ENCODE data around the gene RBM19.

The RBM19 gene

DNA sequence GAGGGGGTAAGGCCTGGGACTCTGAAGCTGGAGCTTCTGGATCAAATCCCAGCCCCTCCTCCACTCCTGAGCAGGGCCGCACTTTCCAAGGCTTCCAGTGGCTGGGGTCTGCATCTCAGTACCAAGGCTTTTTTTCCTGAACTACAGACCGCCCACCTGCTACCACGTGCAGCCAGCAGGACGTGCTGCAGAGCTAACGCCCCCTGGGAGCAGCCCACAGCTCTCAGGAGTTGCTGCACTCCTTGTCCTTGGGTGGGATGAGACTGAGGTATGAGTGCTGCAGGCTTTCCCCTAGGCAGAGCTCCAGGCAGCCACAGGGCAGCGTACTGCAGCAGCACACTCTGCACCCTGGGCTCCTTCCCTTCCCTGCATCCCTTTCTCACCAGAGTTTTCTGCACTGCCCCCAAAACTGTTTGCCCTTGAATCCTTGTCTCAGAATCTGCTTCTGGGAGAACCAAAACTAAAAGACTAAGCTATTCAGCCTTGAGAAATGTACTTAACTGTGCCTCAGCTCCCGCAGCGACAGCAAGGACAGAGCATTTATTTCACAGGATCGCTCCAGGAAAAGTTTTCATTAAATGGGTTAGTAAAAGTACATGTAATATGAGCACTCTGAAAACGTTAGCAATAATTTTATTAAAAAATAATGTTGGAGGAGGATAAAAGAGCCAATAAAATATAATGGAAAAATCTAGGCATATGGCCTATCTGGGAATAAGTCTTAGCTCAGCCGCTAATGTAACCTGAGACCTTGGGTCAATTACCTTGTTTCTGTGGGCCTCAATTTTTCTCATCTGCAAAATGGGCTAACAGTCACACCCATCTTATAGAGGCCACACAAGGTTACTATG, 25.5 kb downstream of the RBM19 start:
- Histone ChIP-seq H3K9me2 (replicated peaks; ENCODE audit: insufficient read depth, low read length) (no peaks in the 10 kb centered on the region), H3K9me3 (replicated peaks; ENCODE audit: insufficient read depth, low read length) (no peaks in the 10 kb centered on the region), H2AFZ (ENCODE audit: low read length) (no peak overlapping the region), H3K27me3 (replicated peaks; ENCODE audit: insufficient read depth, low read length) (no peaks in the 10 kb centered on the region), H3K79me2 (ENCODE audit: low read length) (no peaks in the 10 kb centered on the region), H3K36me3 (replicated peaks; ENCODE audit: insufficient read depth, low read length) (no peaks in the 10 kb centered on the region), H3K4me3 (ENCODE audit: low read length) (no peak overlapping the region), H3K9ac (ENCODE audit: low read length) (no peak overlapping the region), H3F3A (ENCODE audit: insufficient read depth, low read length) (no peaks in the 10 kb centered on the region), H3K4me1 (ENCODE audit: low read length) (no peaks in the 10 kb centered on the region), H4K20me1 (ENCODE audit: insufficient read depth, low read length) (no peaks in the 10 kb centered on the region), H3K4me2 (ENCODE audit: low read depth, low read length) (no peak overlapping the region), H3K27ac (ENCODE audit: low read length) (no peak overlapping the region)
- TF ChIP-seq EZH2 (optimal IDR thresholded peaks at IDR 0.05; ENCODE audit: low read depth, low read length) (no peak), EZH2phosphoT487 (IDR thresholded peaks at IDR 0.05; ENCODE audit: low read length) (no peak), CTCF (IDR thresholded peaks at IDR 0.05; ENCODE audit: low read length) (no peak)
- no peak for DNase-seq

DNA sequence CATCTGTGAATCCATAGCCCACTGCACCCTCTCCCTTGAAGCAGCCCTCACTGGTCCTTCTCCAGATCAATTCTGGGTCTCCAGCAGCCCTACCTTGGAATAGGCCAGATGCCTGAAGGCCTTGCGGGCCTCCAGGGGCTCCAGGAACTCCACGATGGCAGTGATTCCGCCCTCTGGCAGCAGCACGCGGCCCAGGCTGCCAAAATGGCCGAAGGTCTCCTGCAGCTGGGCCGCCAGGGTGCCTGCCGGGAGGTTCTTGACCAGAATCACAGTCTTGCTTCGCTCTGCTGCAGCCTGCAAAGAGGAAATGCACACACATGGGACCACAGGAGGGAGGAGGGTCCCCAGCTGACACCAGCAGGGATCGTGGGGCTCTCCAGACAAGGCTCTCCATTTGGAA, 26.3 kb downstream of the RBM19 start:
- no peaks in the 10 kb centered on the region for H3K27me3 ChIP-seq (replicated peaks; ENCODE audit: insufficient read depth, low read length)
- no peaks in the 10 kb centered on the region for H3K4me1 ChIP-seq (ENCODE audit: low read length)
- H3F3A ChIP-seq (ENCODE audit: insufficient read depth, low read length), result no peaks in the 10 kb centered on the region
- no peak overlapping the region for H3K27ac ChIP-seq (ENCODE audit: low read length)
- H3K9me2 ChIP-seq (replicated peaks; ENCODE audit: insufficient read depth, low read length), result no peaks in the 10 kb centered on the region
- DNase-seq, result no peak
- H2AFZ ChIP-seq (ENCODE audit: low read length), result no peak overlapping the region
- H4K20me1 ChIP-seq (ENCODE audit: insufficient read depth, low read length), result no peaks in the 10 kb centered on the region
- no peak overlapping the region for H3K4me2 ChIP-seq (ENCODE audit: low read depth, low read length)
- H3K36me3 ChIP-seq (replicated peaks; ENCODE audit: insufficient read depth, low read length), result no peaks in the 10 kb centered on the region
- no peak overlapping the region for H3K4me3 ChIP-seq (ENCODE audit: low read length)
- H3K9ac ChIP-seq (ENCODE audit: low read length), result no peak overlapping the region
- TF ChIP-seq EZH2 (optimal IDR thresholded peaks at IDR 0.05; ENCODE audit: low read depth, low read length), result no peak
- TF ChIP-seq CTCF (IDR thresholded peaks at IDR 0.05; ENCODE audit: low read length), result no peak
- no peak for TF ChIP-seq EZH2phosphoT487 (IDR thresholded peaks at IDR 0.05; ENCODE audit: low read length)
- H3K79me2 ChIP-seq (ENCODE audit: low read length), result no peaks in the 10 kb centered on the region
- no peaks in the 10 kb centered on the region for H3K9me3 ChIP-seq (replicated peaks; ENCODE audit: insufficient read depth, low read length)

DNA sequence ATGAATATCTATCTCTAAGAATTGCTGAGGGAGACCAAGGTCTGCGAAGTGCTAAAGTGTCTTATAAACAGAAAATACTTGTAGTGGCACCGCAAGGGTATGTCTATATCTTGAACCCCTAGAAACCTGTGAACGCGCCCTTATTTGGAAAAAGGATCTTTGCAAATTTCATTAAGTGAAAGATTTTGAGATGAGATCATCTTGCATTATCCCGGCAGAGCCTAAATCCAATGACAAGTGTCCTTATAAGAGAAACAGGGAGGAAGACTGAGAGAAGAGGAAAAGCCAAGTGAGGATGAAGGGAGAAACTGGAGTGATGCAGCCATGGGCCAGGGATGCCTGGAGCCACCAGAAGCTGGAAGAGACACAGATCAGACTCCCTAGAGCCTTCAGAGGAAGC, 27.7 kb downstream of the RBM19 start:
- Histone ChIP-seq H3K27me3 (replicated peaks; ENCODE audit: insufficient read depth, low read length) (no peaks in the 10 kb centered on the region), H3K79me2 (ENCODE audit: low read length) (no peaks in the 10 kb centered on the region), H4K20me1 (ENCODE audit: insufficient read depth, low read length) (no peaks in the 10 kb centered on the region), H3K4me1 (ENCODE audit: low read length) (no peaks in the 10 kb centered on the region), H2AFZ (ENCODE audit: low read length) (no peak overlapping the region), H3F3A (ENCODE audit: insufficient read depth, low read length) (no peaks in the 10 kb centered on the region), H3K4me2 (ENCODE audit: low read depth, low read length) (no peak overlapping the region), H3K9ac (ENCODE audit: low read length) (no peak overlapping the region), H3K4me3 (ENCODE audit: low read length) (no peak overlapping the region), H3K9me2 (replicated peaks; ENCODE audit: insufficient read depth, low read length) (no peaks in the 10 kb centered on the region), H3K27ac (ENCODE audit: low read length) (no peak overlapping the region), H3K9me3 (replicated peaks; ENCODE audit: insufficient read depth, low read length) (no peaks in the 10 kb centered on the region), H3K36me3 (replicated peaks; ENCODE audit: insufficient read depth, low read length) (no peaks in the 10 kb centered on the region)
- DNase-seq, result no peak
- no peak for TF ChIP-seq CTCF (IDR thresholded peaks at IDR 0.05; ENCODE audit: low read length)
- TF ChIP-seq EZH2phosphoT487 (IDR thresholded peaks at IDR 0.05; ENCODE audit: low read length), result no peak
- no peak for TF ChIP-seq EZH2 (optimal IDR thresholded peaks at IDR 0.05; ENCODE audit: low read depth, low read length)
